K562 (cell line): ENCODE results near the gene EFCAB13. TPM values are rescaled to one million over a fixed set of nuclear protein-coding genes. Genes with fewer than 3 reads are reported as not detected.
A peak's percentile ranks its signal among the peaks of the same experiment; 100 is the strongest.

ENCODE experiments used
- AFF1 ChIP-seq, 2 experiments: fragments of 450-650 bp; IDR thresholded peaks; 2 replicates each; pipeline ENCODE4 v1.6.1; 2018; ENCODE audit warnings: mild to moderate bottlenecking in 2 of 2, low read depth in 1 of 2; ENCODE audit not compliant: partially characterized antibody in 2 of 2
- AFF4 ChIP-seq: sonication (generic); formaldehyde crosslinking; IDR thresholded peaks from 2 replicates; pipeline ENCODE4 v1.8.0; 2023; ENCODE audit warnings: mild to moderate bottlenecking, missing genetic modification reagents
- ARID1B ChIP-seq: fragments of 450-650 bp; IDR thresholded peaks from 2 replicates; pipeline ENCODE4 v1.6.1; 2016; ENCODE audit warnings: antibody characterized with exemption, mild to moderate bottlenecking, inconsistent platforms
- BRD9 ChIP-seq: fragments of 450-650 bp; IDR thresholded peaks from 2 replicates; pipeline ENCODE4 v1.6.1; 2018; ENCODE audit warnings: low read depth; ENCODE audit not compliant: partially characterized antibody
- CEBPG ChIP-seq, 3 experiments: fragments of 200-800 bp in 1 of 3; sonication (Bioruptor generic) in 1 of 3; sonication (generic) in 1 of 3; formaldehyde crosslinking in 1 of 3; IDR thresholded peaks in 2 of 3; conservative IDR thresholded peaks in 1 of 3; 2 replicates each; pipeline versions ENCODE4 v1.6.1 to v1.8.0; 2016 to 2022; ENCODE audit warnings: missing compliant biosample characterization in 2 of 3, missing genetic modification characterization in 2 of 3, mild to moderate bottlenecking in 1 of 3, missing genetic modification reagents in 1 of 3
- CSDE1 ChIP-seq, 2 experiments: fragments of 450-650 bp; IDR thresholded peaks; 2 replicates each; pipeline ENCODE4 v1.6.1; 2016; ENCODE audit warnings: mild to moderate bottlenecking in 1 of 2
- DNMT1 ChIP-seq: fragments of 450-650 bp; IDR thresholded peaks from 2 replicates; pipeline ENCODE4 v1.6.1; 2016; ENCODE audit warnings: antibody characterized with exemption, mild to moderate bottlenecking
- JUN ChIP-seq, 2 experiments: sonication (generic) in 1 of 2; formaldehyde crosslinking in 1 of 2; IDR thresholded peaks; 2 replicates each; pipeline versions ENCODE4 v1.6.1 to v1.8.0; 2012 to 2022; ENCODE audit warnings: borderline replicate concordance in 2 of 2, mild to moderate bottlenecking in 2 of 2, improper control_type of control experiment in 1 of 2, low read depth in 1 of 2, low read length in 1 of 2, missing genetic modification reagents in 1 of 2
- MNT ChIP-seq, 2 experiments: fragments of 450-650 bp; conservative IDR thresholded peaks; 2 replicates each; pipeline ENCODE4 v1.6.1; 2017; ENCODE audit warnings: mild to moderate bottlenecking in 2 of 2, moderate library complexity in 2 of 2
- NFRKB ChIP-seq: fragments of 450-650 bp; IDR thresholded peaks from 2 replicates; pipeline ENCODE4 v1.6.1; 2016; ENCODE audit warnings: low read depth
- PHF21A ChIP-seq: fragments of 450-650 bp; IDR thresholded peaks from 2 replicates; pipeline ENCODE4 v1.6.1; 2017; ENCODE audit warnings: low read depth, borderline replicate concordance
- RHOXF2B ChIP-seq: fragments of 250-450 bp; sonication (Bioruptor Pico); conservative IDR thresholded peaks from 2 replicates; pipeline ENCODE4 v1.5.1; 2021
- TGIF2 ChIP-seq: sonication (generic); formaldehyde crosslinking; IDR thresholded peaks from 2 replicates; pipeline ENCODE4 v1.8.1; 2022; ENCODE audit warnings: mild to moderate bottlenecking, missing genetic modification reagents, moderate library complexity
- XRCC4 ChIP-seq: IDR thresholded peaks from one replicate; pipeline ENCODE4 v1.6.1; 2011; ENCODE audit not compliant: insufficient read depth, insufficient read length; ENCODE audit errors: extremely low read depth
- YBX1 ChIP-seq: fragments of 450-650 bp; IDR thresholded peaks from 2 replicates; pipeline ENCODE4 v1.7.1; 2016; ENCODE audit warnings: mild to moderate bottlenecking
- ZNF121 ChIP-seq: sonication (generic); formaldehyde crosslinking; conservative IDR thresholded peaks from 2 replicates; pipeline ENCODE4 v1.8.0; 2022; ENCODE audit warnings: missing genetic modification reagents
- ZNF143 ChIP-seq: sonication (generic); formaldehyde crosslinking; IDR thresholded peaks from 2 replicates; pipeline ENCODE4 v1.9.0; 2022; ENCODE audit warnings: mild to moderate bottlenecking, missing genetic modification reagents
- ZNF785 ChIP-seq: fragments of 250-450 bp; sonication (Bioruptor Pico); IDR thresholded peaks from 2 replicates; pipeline ENCODE4 v1.4.0; 2020; ENCODE audit warnings: mild to moderate bottlenecking
- polyA plus RNA-seq, 8 experiments: library from polyadenylated mRNA; depleted of rRNA in 4 of 8; stranded (reverse) in 5 of 8; unstranded in 3 of 8; fragments of >200 nt; fragmentation: Nextera tagmentation in 2 of 8; fragmentation: Illumina TruSeq in 1 of 8; extraction: Ambion mirVana in 2 of 8; extraction: Trizol in 1 of 8; gene quantifications; 2 replicates each; pipeline versions ENCODE4 v1.2.1 to v1.2.3, GENCODE V29; 2011 to 2014; ENCODE audit warnings: inconsistent platforms in 1 of 8, missing spikeins in 1 of 8
- total RNA-seq, 7 experiments: library from RNA; depleted of rRNA in 6 of 7; stranded (reverse); fragments of >200 nt in 6 of 7; fragmentation: Illumina TruSeq in 2 of 7; extraction: Trizol in 2 of 7; gene quantifications; 2 replicates each; pipeline versions ENCODE4 v1.2.1 to v1.2.3, GENCODE V29; 2011 to 2021; ENCODE audit warnings: low replicate concordance in 1 of 7

Gene EFCAB13
- total and polyA plus RNA-seq, 9 of the 15 experiments (the other 6 are each of a cell fraction or from before 2014, with no cell fraction given), result 0.32 to 1.3 (median 0.95) TPM

GRCh38 chr17:47291242-47291873 is 32.4 kb upstream of the EFCAB13 start (continued):
- TF ChIP-seq MNT (conservative IDR thresholded peaks at IDR 0.05) (peak; percentile 42 to 60; a peak in 3 of 4 replicates), ZNF121 (CRISPR knock-in tag) (no peak), DNMT1 (no peak), RHOXF2B (CRISPR knock-in tag) (no peak), YBX1 (no peak), BRD9 (peak; percentile 42), AFF1 (IDR thresholded peaks at IDR 0.05; ENCODE audit: low read depth in 1 of 2, partially characterized antibody in 2 of 2) (peak in 1 of 2 experiments; percentile 34), CEBPG (CRISPR knock-in tag; IDR thresholded peaks at IDR 0.05) (peak; percentile 81), CEBPG (tag; conservative IDR thresholded peaks at IDR 0.05 in 1 of 2, IDR thresholded peaks at IDR 0.05 in 1 of 2) (peak; percentile 39 to 78), ARID1B (peak; percentile 91), TGIF2 (CRISPR knock-in tag) (no peak), XRCC4 (no peak), ZNF143 (CRISPR knock-in tag) (no peak), CSDE1 (IDR thresholded peaks at IDR 0.05) (no peak), ZNF785 (CRISPR knock-in tag) (no peak), PHF21A (no peak), JUN (IDR thresholded peaks at IDR 0.05; ENCODE audit: borderline replicate concordance, low read depth, low read length) (no peak), JUN (CRISPR knock-in tag; IDR thresholded peaks at IDR 0.05; ENCODE audit: borderline replicate concordance) (no peak), NFRKB (no peak), AFF4 (CRISPR knock-in tag) (no peak)
